ENCODE data around the gene ISM1.

DNA sequence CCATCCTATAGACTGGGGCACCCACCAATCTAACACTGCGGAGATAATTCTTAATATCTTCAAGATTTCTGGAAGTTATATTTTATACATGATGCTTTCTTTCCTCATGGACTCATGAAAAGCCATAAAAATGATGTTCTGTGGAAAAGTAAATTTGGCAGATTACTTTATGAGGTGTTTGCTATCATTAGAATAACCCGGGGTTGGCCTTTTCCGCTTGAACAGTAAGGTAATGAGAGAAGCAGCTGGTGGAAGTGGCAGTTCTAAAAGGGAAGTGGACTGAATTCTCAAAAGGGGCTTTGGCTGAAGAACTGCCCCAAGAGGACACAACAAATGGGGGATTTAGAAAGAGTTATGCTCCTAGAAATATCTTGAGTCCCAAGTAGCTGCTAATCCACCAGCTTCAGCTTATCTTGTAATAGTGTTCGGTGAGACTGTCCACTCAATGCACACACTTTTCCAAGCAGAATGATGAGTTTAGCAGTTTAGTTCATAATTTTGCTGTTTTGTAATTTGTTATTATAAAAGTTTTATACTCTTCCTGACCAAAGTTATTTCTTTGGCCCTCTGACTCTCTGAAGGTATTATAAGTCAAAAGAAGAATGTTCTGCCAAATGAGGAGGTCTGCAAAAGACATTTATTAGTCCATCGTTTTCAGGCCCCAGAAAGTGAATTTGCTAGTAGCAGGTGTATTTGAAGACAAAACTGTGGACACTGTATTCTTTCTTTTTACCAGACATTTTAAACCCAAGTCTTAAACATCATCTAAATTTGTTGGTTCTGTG lies 2.9 kb downstream of the ISM1 start:
- TF ChIP-seq, protein P1, sequence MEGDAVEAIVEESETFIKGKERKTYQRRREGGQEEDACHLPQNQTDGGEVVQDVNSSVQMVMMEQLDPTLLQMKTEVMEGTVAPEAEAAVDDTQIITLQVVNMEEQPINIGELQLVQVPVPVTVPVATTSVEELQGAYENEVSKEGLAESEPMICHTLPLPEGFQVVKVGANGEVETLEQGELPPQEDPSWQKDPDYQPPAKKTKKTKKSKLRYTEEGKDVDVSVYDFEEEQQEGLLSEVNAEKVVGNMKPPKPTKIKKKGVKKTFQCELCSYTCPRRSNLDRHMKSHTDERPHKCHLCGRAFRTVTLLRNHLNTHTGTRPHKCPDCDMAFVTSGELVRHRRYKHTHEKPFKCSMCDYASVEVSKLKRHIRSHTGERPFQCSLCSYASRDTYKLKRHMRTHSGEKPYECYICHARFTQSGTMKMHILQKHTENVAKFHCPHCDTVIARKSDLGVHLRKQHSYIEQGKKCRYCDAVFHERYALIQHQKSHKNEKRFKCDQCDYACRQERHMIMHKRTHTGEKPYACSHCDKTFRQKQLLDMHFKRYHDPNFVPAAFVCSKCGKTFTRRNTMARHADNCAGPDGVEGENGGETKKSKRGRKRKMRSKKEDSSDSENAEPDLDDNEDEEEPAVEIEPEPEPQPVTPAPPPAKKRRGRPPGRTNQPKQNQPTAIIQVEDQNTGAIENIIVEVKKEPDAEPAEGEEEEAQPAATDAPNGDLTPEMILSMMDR (IDR thresholded peaks at IDR 0.05; ENCODE audit: borderline replicate concordance, extremely low read depth, low read length, poor library complexity, severe bottlenecking) = no peak
- TF ChIP-seq EZH2 (IDR thresholded peaks at IDR 0.05; ENCODE audit: borderline replicate concordance, low read depth, low read length, severe bottlenecking) = no peak
